Loucy (cell line): ENCODE measurements around the gene IGFBP3.

Experiments used
- H2AFZ ChIP-seq: fragments of 200-600 bp; sonication (generic); 2 replicates; pipeline ENCODE4 v1.6.0; 2016; ENCODE audit warnings: antibody characterized with exemption, mild to moderate bottlenecking, low read length, moderate library complexity
- H3F3A ChIP-seq: fragments of 200-600 bp; 2 replicates; pipeline ENCODE4 v1.6.0; 2016; ENCODE audit warnings: antibody characterized with exemption, low read depth, mild to moderate bottlenecking
- H3K27me3 ChIP-seq: fragments of 200-600 bp; sonication (generic); 2 replicates; pipeline ENCODE4 v1.6.1; 2014; ENCODE audit warnings: low read length, mild to moderate bottlenecking; ENCODE audit not compliant: insufficient read depth, poor library complexity, severe bottlenecking
- H3K36me3 ChIP-seq: fragments of 200-600 bp; sonication (generic); 2 replicates; pipeline ENCODE4 v1.6.1; 2016; ENCODE audit warnings: low read length; ENCODE audit not compliant: insufficient read depth
- H3K4me1 ChIP-seq: fragments of 200-600 bp; sonication (generic); 2 replicates; pipeline ENCODE4 v1.5.1; 2014; ENCODE audit warnings: low read length, mild to moderate bottlenecking; ENCODE audit not compliant: insufficient read depth, poor library complexity, severe bottlenecking
- H3K4me2 ChIP-seq: fragments of 200-600 bp; sonication (generic); 2 replicates; pipeline ENCODE4 v1.6.0; 2014; ENCODE audit warnings: antibody characterized with exemption, low read length, low read depth, mild to moderate bottlenecking; ENCODE audit not compliant: poor library complexity, severe bottlenecking
- H3K4me3 ChIP-seq: fragments of 200-600 bp; sonication (generic); 2 replicates; pipeline ENCODE4 v1.5.1; 2014; ENCODE audit warnings: low read length, mild to moderate bottlenecking, mixed read lengths; ENCODE audit not compliant: poor library complexity, severe bottlenecking
- H3K79me2 ChIP-seq: fragments of 200-600 bp; sonication (generic); 2 replicates; pipeline ENCODE4 v1.6.1; 2014; ENCODE audit warnings: low read length; ENCODE audit not compliant: insufficient read depth
- H3K9ac ChIP-seq: fragments of 200-600 bp; sonication (generic); 2 replicates; pipeline ENCODE4 v1.6.0; 2014; ENCODE audit warnings: mild to moderate bottlenecking, low read depth, low read length, moderate library complexity; ENCODE audit not compliant: poor library complexity, severe bottlenecking
- H3K9me2 ChIP-seq: fragments of 200-600 bp; sonication (generic); replicated peaks from 2 replicates; pipeline ENCODE4 v1.6.1; 2016; ENCODE audit warnings: low read depth, low read length, mixed read lengths
- H3K9me3 ChIP-seq: fragments of 200-600 bp; sonication (generic); 2 replicates; pipeline ENCODE4 v1.6.1; 2014; ENCODE audit warnings: mild to moderate bottlenecking, antibody characterized with exemption, low read length, low read depth; ENCODE audit not compliant: insufficient read depth
- H4K20me1 ChIP-seq: fragments of 200-600 bp; sonication (generic); 2 replicates; pipeline ENCODE4 v1.6.0; 2014; ENCODE audit warnings: antibody characterized with exemption, low read length, mild to moderate bottlenecking; ENCODE audit not compliant: insufficient read depth, poor library complexity, severe bottlenecking
- EZH2phosphoT487 ChIP-seq: fragments of 200-600 bp; IDR thresholded peaks from 2 replicates; pipeline ENCODE4 v1.6.1; 2018; ENCODE audit warnings: antibody characterized with exemption, mild to moderate bottlenecking, moderate library complexity, borderline replicate concordance
- TF ChIP-seq, protein P1 (sequence below): fragments of 200-600 bp; sonication (generic); conservative IDR thresholded peaks from 2 replicates; pipeline ENCODE4 v1.5.1; 2014; ENCODE audit warnings: mild to moderate bottlenecking, antibody characterized with exemption, low read length

The IGFBP3 gene

DNA sequence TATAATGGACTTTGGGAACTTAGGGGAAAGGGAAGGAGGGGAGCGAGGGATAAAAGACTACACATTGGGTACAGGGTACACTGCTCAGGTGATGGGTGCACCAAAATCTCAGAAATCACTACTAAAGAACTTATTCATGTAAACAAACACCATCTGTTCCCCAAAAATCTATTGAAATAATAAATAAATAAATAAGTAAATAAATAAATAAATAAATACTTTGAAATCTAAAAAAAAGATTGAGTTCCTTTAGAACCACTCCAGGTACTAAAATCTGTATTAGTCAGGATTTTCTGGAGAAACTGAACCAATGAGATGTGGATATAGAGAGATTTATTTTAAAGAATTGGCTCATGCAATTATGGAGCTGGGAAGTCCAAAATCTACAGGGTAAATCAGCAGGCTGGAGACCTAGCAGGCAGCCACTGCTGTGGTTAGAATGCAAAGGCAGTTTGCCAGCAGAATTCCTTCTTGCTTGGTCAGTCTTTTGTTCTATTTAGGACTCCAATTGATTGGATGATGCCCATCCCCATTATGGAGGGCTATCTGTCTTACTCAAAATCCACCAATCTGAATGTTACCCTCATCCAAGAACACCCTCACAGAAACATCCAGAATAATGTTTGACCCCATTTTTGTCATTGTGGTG lies 23.9 kb downstream of the IGFBP3 start:
- H3K9me2 ChIP-seq = no peaks in the 10 kb centered on the region
- H3K9ac ChIP-seq = no peak overlapping the region
- no peaks in the 10 kb centered on the region for H3K36me3 ChIP-seq
- no peaks in the 10 kb centered on the region for H4K20me1 ChIP-seq
- no peak overlapping the region for H2AFZ ChIP-seq
- H3K4me1 ChIP-seq = no peaks in the 10 kb centered on the region
- TF ChIP-seq, protein P1, sequence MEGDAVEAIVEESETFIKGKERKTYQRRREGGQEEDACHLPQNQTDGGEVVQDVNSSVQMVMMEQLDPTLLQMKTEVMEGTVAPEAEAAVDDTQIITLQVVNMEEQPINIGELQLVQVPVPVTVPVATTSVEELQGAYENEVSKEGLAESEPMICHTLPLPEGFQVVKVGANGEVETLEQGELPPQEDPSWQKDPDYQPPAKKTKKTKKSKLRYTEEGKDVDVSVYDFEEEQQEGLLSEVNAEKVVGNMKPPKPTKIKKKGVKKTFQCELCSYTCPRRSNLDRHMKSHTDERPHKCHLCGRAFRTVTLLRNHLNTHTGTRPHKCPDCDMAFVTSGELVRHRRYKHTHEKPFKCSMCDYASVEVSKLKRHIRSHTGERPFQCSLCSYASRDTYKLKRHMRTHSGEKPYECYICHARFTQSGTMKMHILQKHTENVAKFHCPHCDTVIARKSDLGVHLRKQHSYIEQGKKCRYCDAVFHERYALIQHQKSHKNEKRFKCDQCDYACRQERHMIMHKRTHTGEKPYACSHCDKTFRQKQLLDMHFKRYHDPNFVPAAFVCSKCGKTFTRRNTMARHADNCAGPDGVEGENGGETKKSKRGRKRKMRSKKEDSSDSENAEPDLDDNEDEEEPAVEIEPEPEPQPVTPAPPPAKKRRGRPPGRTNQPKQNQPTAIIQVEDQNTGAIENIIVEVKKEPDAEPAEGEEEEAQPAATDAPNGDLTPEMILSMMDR = no peak
- no peak overlapping the region for H3K4me3 ChIP-seq
- no peaks in the 10 kb centered on the region for H3K79me2 ChIP-seq
- no peaks in the 10 kb centered on the region for H3K27me3 ChIP-seq
- no peaks in the 10 kb centered on the region for H3F3A ChIP-seq
- H3K4me2 ChIP-seq = no peak overlapping the region
- H3K9me3 ChIP-seq = no peaks in the 10 kb centered on the region

DNA sequence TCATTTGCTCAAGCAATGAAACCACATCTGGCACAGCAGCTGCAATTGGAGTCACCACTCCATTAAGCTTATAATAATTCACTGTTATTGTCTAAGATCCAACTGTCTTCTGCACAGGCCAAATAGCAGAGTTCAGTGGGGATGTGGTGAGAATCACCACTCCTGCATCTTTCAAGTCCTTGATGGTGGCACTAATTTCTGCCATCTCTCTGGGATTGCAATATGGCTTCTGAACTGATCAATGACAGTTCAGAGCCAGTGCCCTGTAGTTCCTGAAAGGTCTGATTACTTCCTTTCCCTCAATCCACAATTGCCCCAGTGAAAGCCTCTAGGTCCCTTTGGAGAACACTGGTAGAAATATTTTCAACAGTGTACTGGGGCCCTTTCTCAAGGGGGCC lies 26.4 kb downstream of the IGFBP3 start:
- H3K9me2 ChIP-seq = no peaks in the 10 kb centered on the region
- H3K4me2 ChIP-seq = no peak overlapping the region
- no peaks in the 10 kb centered on the region for H3K27me3 ChIP-seq
- no peaks in the 10 kb centered on the region for H3K4me1 ChIP-seq
- no peak overlapping the region for H2AFZ ChIP-seq
- TF ChIP-seq, protein P1 = no peak
- no peak for TF ChIP-seq EZH2phosphoT487
- H3K36me3 ChIP-seq = no peaks in the 10 kb centered on the region
- H3K4me3 ChIP-seq = no peak overlapping the region
- no peaks in the 10 kb centered on the region for H4K20me1 ChIP-seq
- H3F3A ChIP-seq = no peaks in the 10 kb centered on the region
- H3K9ac ChIP-seq = no peak overlapping the region
- no peaks in the 10 kb centered on the region for H3K9me3 ChIP-seq
- no peaks in the 10 kb centered on the region for H3K79me2 ChIP-seq

DNA sequence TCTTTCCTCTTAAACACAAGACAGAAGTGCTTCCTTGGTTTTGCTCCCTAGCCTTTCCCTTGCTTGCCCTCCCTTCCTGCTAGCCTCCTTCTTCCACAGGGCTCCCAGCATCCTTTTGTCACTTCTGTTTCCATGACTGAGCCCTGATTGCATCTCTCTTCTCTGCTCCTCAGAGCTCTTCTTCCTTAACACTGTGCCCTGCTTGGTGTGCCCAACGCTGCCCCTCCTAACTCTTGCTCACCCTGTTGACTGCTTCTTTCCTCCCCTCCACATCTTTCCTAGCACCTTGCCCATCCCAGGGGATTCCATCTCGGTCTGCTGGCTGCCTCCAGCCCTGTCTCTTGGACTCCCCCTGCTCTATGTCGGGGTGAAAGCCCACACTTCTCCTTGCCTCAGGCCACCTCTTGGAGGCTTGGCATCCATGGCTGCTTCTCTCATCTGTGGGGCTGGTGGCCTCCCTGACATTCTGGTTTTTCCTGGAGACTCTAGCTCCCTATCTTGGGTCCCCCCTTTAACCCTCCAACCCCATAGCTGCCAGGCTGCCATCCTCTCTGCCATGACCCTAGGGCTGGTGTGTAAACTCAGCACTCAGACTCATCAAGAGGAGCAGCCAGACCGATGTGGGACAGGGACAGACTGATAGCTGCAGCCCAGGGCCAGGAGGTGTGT lies 26.9 kb downstream of the IGFBP3 start:
- no peaks in the 10 kb centered on the region for H4K20me1 ChIP-seq
- H3K27me3 ChIP-seq = no peaks in the 10 kb centered on the region
- H3K79me2 ChIP-seq = no peaks in the 10 kb centered on the region
- no peaks in the 10 kb centered on the region for H3K36me3 ChIP-seq
- no peaks in the 10 kb centered on the region for H3F3A ChIP-seq
- H3K4me1 ChIP-seq = no peaks in the 10 kb centered on the region
- H3K4me3 ChIP-seq = no peak overlapping the region
- no peaks in the 10 kb centered on the region for H3K9me2 ChIP-seq
- H2AFZ ChIP-seq = no peak overlapping the region
- no peak for TF ChIP-seq EZH2phosphoT487
- TF ChIP-seq, protein P1 = no peak
- no peak overlapping the region for H3K9ac ChIP-seq
- no peaks in the 10 kb centered on the region for H3K9me3 ChIP-seq
- no peak overlapping the region for H3K4me2 ChIP-seq
